Muscle of leg (tissue), 11 donors: ENCODE measurements around the gene LDB2. TPM values are rescaled to one million over a fixed set of nuclear protein-coding genes. Genes with fewer than 3 reads are reported as not detected.
A peak's percentile ranks its signal among the peaks of the same experiment; 100 is the strongest.
"Not testable (repeated sequence)": the region's sequence is repeated elsewhere in the genome, so short reads cannot be mapped to it uniquely, and the experiment has no call there.

Source experiments
- DNase-seq: peaks from one replicate; pipeline ENCODE4 v3.0.0; 2013
- H3K27ac ChIP-seq: one replicate; pipeline ENCODE4 v1.5.1; 2013; ENCODE audit warnings: mild to moderate bottlenecking, low read length, control low read depth
- H3K27me3 ChIP-seq: one replicate; pipeline ENCODE4 v1.6.1; 2013; ENCODE audit warnings: low read length; ENCODE audit not compliant: control insufficient read depth, insufficient read depth
- H3K36me3 ChIP-seq: one replicate; pipeline ENCODE4 v1.6.1; 2013; ENCODE audit warnings: low read length; ENCODE audit not compliant: control insufficient read depth, insufficient read depth
- H3K4me1 ChIP-seq: one replicate; pipeline ENCODE4 v1.6.1; 2013; ENCODE audit warnings: low read length; ENCODE audit not compliant: control insufficient read depth, insufficient read depth
- H3K4me3 ChIP-seq: one replicate; pipeline ENCODE4 v1.5.1; 2013; ENCODE audit warnings: low read length, control low read depth
- H3K9me3 ChIP-seq: replicated peaks from 2 replicates; pipeline ENCODE4 v1.6.1; 2013; ENCODE audit warnings: low read depth, low read length; ENCODE audit not compliant: control insufficient read depth
- WGBS: methylation state at CpG from one replicate; pipeline ENCODE4 v1.1.5; 2013; ENCODE audit warnings: missing lambda C conversion rate; ENCODE audit not compliant: insufficient coverage; 5-methylcytosine and 5-hydroxymethylcytosine counted together
- polyA plus RNA-seq, 8 donors: library from polyadenylated mRNA; unstranded; fragments of 120-200 nt; gene quantifications; one replicate each; pipeline versions ENCODE4 v1.2.1 to v1.2.3, GENCODE V29; 2013; ENCODE audit warnings: inconsistent platforms in 1 of 8, low replicate concordance in 1 of 8; ENCODE audit not compliant: insufficient read length in 8 of 8, insufficient read depth in 1 of 8
- total RNA-seq: library from RNA; stranded (reverse); fragments of 120-200 nt; gene quantifications from one replicate; pipeline ENCODE4 v1.2.4, GENCODE V29; 2013

Gene LDB2
- total and polyA plus RNA-seq, 9 donors: 38.5 to 57.2 (median 48.4) TPM

GRCh38 chr4:16524406-16524805 is 374.0 kb downstream of the LDB2 start:
- 40% methylated on average over 4 of the region's 5 CpGs for WGBS

GRCh38 chr4:16523526-16523925 is 374.9 kb downstream of the LDB2 start:
- H3K9me3 ChIP-seq, H3K4me3 ChIP-seq, H3K27ac ChIP-seq, DNase-seq, H3K27me3 ChIP-seq, H3K36me3 ChIP-seq: not testable (repeated sequence)
- H3K4me1 ChIP-seq: peaks cover 12% of the 10 kb centered on the region
- WGBS: 100% methylated on average over 2 of the region's 6 CpGs

More at GRCh38 chr4:16524406-16524805, 374.0 kb downstream of the LDB2 start:
- Histone ChIP-seq H3K27me3 (no peaks in the 10 kb centered on the region), H3K36me3 (no peaks in the 10 kb centered on the region), H3K27ac (no peak overlapping the region), H3K4me3 (no peak overlapping the region), H3K4me1 (peaks cover 12% of the 10 kb centered on the region), H3K9me3 (no peaks in the 10 kb centered on the region)
- no peak for DNase-seq

GRCh38 chr4:16521156-16521915 is 377.1 kb downstream of the LDB2 start:
- Histone ChIP-seq H3K4me1 (peaks cover 17% of the 10 kb centered on the region), H3K4me3 (no peak overlapping the region), H3K27me3 (no peaks in the 10 kb centered on the region), H3K36me3 (no peaks in the 10 kb centered on the region), H3K27ac (no peak overlapping the region), H3K9me3 (no peaks in the 10 kb centered on the region)
- DNase-seq: no peak
- 88% methylated on average over 1 of the region's 1 CpG for WGBS

GRCh38 chr4:16516796-16517439 is 381.5 kb downstream of the LDB2 start:
- 45% methylated on average over 2 of the region's 5 CpGs for WGBS
- Histone ChIP-seq H3K9me3 (no peaks in the 10 kb centered on the region), H3K4me1 (peaks cover 7% of the 10 kb centered on the region), H3K27me3 (no peaks in the 10 kb centered on the region), H3K27ac (no peak overlapping the region), H3K36me3 (no peaks in the 10 kb centered on the region), H3K4me3 (no peak overlapping the region)
- DNase-seq: peak; percentile 78

- Histone ChIP-seq H3K27me3 (no peaks in the 10 kb centered on the region), H3K27ac (no peak overlapping the region), H3K4me1 (peaks cover 5% of the 10 kb centered on the region), H3K36me3 (peaks cover 13% of the 10 kb centered on the region), H3K4me3 (no peak overlapping the region), H3K9me3 (peaks cover 8% of the 10 kb centered on the region)
- WGBS: 60% methylated on average over 1 of the region's 2 CpGs
- DNase-seq: no peak
Measured at GRCh38 chr4:16513876-16514275, 384.6 kb downstream of the LDB2 start.

- H3K36me3 ChIP-seq: peaks cover 31% of the 10 kb centered on the region
- no peak overlapping the region for H3K4me3 ChIP-seq
- no peaks in the 10 kb centered on the region for H3K27me3 ChIP-seq
- WGBS: 100% methylated on average over 1 of the region's 1 CpG
- no peak for DNase-seq
- no peaks in the 10 kb centered on the region for H3K4me1 ChIP-seq
- peaks cover 8% of the 10 kb centered on the region for H3K9me3 ChIP-seq
- no peak overlapping the region for H3K27ac ChIP-seq
Measured at GRCh38 chr4:16508968-16509367, 389.5 kb downstream of the LDB2 start.

- no peak overlapping the region for H3K4me3 ChIP-seq
- H3K27me3 ChIP-seq: no peaks in the 10 kb centered on the region
- peaks cover 30% of the 10 kb centered on the region for H3K36me3 ChIP-seq
- peak; percentile 28 for DNase-seq
- peaks cover 11% of the 10 kb centered on the region for H3K9me3 ChIP-seq
- H3K27ac ChIP-seq: no peak overlapping the region
- WGBS: 78% methylated on average over 6 of the region's 7 CpGs
- H3K4me1 ChIP-seq: no peaks in the 10 kb centered on the region
Measured at GRCh38 chr4:16505726-16506125, 392.7 kb downstream of the LDB2 start.

- no peaks in the 10 kb centered on the region for H3K27me3 ChIP-seq
- no CpG with 5 or more reads among the region's 2 CpGs for WGBS
- no peak for DNase-seq
- H3K4me1 ChIP-seq: no peaks in the 10 kb centered on the region
- no peak overlapping the region for H3K4me3 ChIP-seq
- peaks cover 31% of the 10 kb centered on the region for H3K36me3 ChIP-seq
- no peak overlapping the region for H3K27ac ChIP-seq
- peaks cover 11% of the 10 kb centered on the region for H3K9me3 ChIP-seq
Measured at GRCh38 chr4:16505267-16505666, 393.2 kb downstream of the LDB2 start.

GRCh38 chr4:16503421-16504100 is 394.9 kb downstream of the LDB2 start:
- Histone ChIP-seq H3K36me3 (peaks cover 24% of the 10 kb centered on the region), H3K4me1 (no peaks in the 10 kb centered on the region), H3K27ac (no peak overlapping the region), H3K27me3 (no peaks in the 10 kb centered on the region), H3K9me3 (peaks cover 3% of the 10 kb centered on the region), H3K4me3 (no peak overlapping the region)
- no CpG with 5 or more reads among the region's 4 CpGs for WGBS
- DNase-seq: peak; percentile 38

- Histone ChIP-seq H3K36me3 (peaks cover 5% of the 10 kb centered on the region), H3K4me1 (peaks cover 2% of the 10 kb centered on the region), H3K27ac (no peak overlapping the region), H3K9me3 (peaks cover 3% of the 10 kb centered on the region), H3K4me3 (no peak overlapping the region), H3K27me3 (no peaks in the 10 kb centered on the region)
- DNase-seq: no peak
Measured at GRCh38 chr4:16498978-16499377, 399.5 kb downstream of the LDB2 start.
